ENCODE results near the gene SUN2. TPM values are rescaled to one million over a fixed set of nuclear protein-coding genes. Genes with fewer than 3 reads are reported as not detected.

SUN2 gene
- polyA plus RNA-seq, 3 donors: 50.4 to 72.6 (median 66.3) TPM

DNA sequence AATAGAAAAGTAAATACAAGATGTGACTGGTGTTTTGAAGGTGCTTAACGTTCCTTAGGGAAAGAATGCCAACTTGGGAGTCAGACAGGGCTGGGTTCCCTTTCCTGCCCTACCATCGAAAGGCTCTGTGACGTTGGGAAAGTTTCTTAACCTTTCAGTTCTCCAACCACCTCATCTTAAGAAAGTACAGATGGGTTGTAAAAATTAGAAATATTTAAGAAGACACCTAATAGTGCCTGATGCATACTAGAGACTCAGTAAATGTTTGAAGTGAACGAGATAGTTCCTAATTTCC lies 49.0 kb downstream of the SUN2 start:
- no peak for DNase-seq (ENCODE audit: extremely low read depth in 1 of 11, low read depth in 9 of 11, low spot score in 4 of 11)

DNA sequence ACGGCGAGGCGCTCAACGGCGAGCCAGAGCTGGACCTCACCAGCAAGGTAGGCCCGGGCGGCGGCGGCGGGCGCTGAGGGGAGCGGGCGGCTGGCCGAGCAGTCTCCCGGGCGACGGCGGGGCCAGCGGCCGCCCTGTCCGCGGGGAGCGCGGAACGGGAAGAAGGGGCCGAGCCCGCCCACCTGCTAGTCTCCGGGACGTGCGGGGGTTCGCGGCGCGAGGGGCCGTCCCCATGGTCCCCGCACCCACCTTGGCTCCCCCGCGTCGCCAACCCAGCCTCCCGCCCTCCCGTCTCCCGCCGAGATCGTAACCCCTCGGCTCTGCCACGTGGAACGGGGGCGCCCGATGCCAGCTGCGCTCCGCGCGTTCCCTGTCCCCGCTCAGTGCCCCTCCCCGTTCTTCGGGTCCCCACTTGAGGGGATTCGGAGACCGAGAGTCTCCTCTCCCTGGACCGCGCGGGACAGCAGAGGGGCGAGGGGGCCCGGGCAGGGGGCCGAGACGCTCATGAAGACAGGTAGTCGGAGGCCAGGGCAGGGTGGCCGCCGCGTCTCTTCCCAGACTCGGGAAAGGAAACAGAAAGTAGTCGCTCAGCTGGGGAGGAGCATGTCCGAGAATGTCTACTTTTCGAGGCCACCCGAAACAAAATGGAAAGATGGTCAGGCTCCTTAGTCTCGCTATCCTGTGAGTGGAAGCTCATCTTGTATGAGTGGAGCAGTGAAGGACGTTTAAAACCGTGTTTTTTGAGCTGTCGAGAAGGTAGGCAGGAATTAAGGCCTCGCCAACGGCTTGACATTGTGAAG lies 49.5 kb downstream of the SUN2 start:
- DNase-seq (ENCODE audit: extremely low read depth in 1 of 11, low read depth in 9 of 11, low spot score in 4 of 11): peak in 3 of 11 donors; percentile 18 to 37 (median 28)

DNA sequence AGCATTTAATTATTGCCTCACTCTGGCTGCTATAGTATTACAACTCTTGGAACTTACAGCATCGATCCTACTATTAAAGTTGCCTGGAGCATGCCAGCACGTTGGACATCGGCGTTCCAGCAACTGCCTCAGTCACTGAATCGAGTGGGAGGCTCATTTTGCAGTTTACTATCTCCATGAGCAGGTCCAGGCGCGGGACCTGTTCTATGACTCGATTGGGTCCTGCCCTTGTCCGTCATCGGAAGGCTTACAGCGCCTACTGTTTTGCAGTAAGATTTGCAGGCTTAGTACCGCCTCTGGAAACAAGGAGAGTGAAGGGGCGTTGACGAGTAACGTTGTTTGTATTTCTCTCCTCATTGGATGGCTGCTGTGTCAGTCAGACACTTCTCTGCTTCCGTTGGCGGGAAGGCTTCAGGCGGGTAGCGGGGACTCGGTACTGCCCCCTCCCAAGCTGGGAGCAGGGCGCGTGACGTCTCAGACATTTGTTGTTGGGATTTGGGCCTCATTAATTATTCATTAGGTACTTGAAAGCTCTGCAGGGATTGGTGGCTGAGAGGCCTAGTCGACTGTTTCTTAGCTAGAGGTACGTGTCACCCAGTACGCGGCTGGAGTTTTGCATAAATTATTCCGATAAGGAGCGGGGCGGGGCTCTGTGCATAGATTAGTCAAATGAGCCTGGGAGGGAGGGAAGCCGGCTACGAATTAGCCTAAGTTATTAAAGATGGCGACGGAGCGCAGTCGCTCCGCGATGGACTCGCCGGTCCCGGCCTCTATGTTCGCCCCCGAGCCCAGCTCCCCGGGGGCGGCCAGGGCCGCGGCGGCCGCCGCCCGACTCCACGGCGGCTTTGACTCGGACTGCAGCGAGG lies 50.3 kb downstream of the SUN2 start, which contains the start of gene GTPBP1:
Gene GTPBP1 (plus strand): TSS at position 710 of the 866 bp plus-strand sequence. CDS start 12 bp downstream, at position 722.
- peak; percentile 99 to 100 (median 100) for DNase-seq (ENCODE audit: extremely low read depth in 1 of 11, low read depth in 9 of 11, low spot score in 4 of 11)

DNA sequence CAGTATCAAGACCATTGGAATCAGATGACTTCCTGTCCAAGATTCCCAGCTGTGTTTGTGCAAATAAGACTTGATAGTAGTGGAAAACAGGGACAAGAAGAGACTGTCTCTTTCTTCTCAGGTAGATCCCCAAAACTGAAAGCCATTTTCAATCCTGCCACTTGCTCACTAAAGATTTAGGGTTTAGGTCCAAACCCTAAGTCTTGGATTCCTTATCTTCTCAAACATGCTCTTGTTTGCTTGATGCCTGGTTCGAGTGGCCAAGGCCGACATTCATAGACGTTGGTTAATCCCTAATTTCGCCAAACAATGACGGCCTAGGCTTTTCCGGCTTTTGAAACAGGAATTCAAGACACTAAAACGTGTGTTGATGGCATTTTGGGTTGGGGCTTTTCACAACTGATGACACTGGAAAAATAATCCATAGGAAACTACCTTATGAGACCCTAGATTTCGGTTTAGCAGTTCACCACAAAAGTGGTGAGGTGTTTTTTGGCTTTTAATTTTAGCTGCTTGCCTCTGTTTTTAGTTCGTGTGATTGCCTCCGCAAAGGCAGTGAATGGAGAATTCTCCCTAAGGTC lies 51.1 kb downstream of the SUN2 start:
- DNase-seq (ENCODE audit: extremely low read depth in 1 of 11, low read depth in 9 of 11, low spot score in 4 of 11): no peak

DNA sequence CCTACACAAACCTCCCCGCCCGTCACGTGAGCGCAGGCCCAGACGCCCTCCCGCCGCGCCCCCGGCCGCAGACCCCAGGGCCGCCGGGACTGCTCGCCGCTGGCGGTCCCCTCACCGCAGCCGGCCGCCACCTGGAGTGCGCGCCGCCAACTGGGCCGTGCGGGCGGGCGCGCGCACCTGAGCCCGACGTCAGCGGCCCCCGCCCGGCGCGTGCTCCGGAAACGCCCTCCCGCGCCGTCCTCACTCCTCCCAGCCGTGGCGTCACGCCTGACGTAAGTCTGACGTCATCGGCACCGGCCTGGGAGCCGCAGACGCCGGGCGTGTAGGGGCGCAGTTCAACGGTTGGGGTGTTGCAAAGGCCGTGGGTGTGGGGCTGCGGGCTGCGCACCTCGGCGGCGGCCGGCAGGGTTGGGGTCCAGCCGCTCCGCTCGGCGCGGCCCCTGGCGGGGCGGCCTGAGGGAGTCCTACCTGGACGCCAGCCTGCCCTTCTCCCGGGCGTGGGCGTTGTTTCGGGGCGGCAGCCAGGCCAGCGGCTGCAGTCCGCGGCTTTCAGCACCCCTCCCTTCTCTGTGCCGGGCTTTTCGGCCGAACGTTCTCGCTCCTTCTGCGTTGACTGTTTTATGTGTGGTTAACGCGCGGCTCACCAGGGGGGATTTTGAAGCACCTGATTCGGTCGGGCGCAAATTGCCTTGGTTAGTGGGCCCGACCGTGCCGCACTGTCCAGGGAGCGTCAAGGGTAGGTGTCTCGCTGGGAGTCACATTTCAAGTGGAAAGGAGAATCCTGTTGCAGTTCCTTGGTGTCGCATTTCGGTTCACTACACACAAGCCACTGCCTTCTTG lies 54.8 kb downstream of the SUN2 start, which contains the start of gene JOSD1:
Gene JOSD1 (minus strand): TSS at position 155 of the 840 bp plus-strand sequence. CDS start 956 bp downstream, outside the sequence.
- DNase-seq (ENCODE audit: extremely low read depth in 1 of 11, low read depth in 9 of 11, low spot score in 4 of 11): peak in 10 of 11 donors; percentile 86 to 95 (median 91)

DNA sequence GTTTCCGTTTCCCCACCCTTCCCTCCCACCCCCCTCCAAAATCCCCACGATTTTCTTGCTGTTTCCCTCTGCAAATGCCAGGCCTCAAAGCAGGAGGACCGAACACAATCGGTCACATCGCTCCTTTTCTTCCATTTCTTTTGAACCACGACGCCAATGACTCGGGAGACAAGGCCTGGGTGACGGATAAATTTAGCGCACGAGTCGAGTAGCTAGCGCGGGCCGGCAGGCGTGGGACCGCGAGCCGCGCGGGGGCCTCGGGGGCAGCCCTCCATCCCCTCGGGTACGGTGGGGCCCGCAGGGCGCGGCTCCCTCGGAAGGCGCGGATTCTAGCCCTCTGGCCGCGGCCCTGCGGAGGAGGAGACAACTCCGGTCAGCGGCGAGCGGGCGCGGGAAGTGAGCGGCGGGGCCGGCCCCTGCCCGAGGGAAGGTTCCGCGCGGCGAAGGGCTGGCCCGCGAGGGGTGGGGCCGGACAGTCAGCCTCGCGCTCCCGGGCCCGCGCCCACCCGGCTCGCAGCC lies 55.5 kb downstream of the SUN2 start:
- peak in 1 of 11 donors; percentile 52 for DNase-seq (ENCODE audit: extremely low read depth in 1 of 11, low read depth in 9 of 11, low spot score in 4 of 11)

DNA sequence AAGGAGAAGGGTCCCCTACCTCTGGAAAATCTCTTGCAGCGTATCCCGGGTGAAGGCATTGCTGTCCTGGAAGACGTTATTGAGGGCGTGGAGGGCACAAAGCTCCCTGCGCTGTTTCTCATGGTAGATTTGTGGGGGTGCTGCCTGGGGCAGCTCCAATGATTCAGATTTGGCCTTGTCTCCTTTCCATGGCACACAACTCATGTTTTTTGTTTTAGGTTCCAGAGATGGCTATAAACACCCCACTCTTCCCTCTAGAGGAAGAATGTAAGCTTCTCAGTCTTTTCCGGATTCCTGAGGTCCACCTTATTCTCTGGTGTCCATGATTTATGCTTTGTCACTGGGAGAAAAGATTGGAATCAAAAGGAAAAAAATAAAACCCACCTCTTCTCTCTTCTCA lies 56.0 kb downstream of the SUN2 start:
- no peak for DNase-seq (ENCODE audit: extremely low read depth in 1 of 11, low read depth in 9 of 11, low spot score in 4 of 11)

DNA sequence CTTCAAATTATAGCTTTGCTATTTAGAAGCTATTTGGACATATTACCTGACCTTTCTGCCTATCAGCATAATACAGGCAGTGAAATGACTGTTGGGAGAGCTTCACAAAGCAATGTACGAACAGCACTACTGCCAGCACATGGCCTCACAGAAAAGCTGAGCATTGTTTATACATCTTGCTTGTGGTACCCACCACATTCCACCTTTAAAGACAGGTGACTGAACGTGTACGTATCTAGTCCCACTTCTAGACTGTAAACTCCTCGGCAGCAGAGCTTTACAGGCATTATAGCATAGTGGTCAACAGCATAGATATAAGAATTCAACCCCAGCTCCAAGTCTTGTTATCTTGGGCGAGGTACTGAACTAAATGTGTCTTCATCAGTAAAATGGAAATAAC lies 56.7 kb downstream of the SUN2 start:
- DNase-seq (ENCODE audit: extremely low read depth in 1 of 11, low read depth in 9 of 11, low spot score in 4 of 11): no peak

DNA sequence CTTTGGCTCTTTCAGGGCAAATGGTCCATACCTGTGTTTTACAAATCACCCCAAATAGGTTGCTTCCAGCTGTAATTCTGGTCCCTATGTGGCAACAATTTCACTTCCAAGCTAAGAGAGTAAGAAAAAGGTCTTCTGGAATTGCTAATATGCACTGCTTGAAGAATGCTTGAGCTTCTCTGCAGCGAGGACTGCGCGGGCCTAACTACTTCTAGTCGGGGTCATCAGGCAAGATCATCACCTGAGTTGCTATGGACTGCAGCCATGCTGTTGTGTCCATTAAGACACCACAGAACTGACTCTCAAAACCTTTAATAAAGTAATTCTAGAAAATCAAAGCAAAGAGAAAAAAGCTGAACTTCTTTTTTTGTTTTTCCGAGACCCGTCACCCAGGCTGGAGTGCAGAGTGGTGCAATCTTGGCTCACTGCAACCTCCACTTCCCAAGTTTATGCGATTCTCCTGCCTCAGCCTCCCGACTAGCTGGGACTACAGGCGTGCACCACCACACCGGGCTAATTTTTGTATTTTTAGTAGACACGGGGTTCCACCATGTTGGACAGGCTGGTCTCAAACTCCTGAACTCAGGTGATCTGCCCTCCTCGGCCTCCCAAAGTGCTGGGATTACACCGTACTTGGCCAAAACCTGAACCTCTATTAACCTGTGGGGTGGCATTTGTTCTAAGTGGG lies 57.2 kb downstream of the SUN2 start:
- DNase-seq (ENCODE audit: extremely low read depth in 1 of 11, low read depth in 9 of 11, low spot score in 4 of 11): no peak

DNA sequence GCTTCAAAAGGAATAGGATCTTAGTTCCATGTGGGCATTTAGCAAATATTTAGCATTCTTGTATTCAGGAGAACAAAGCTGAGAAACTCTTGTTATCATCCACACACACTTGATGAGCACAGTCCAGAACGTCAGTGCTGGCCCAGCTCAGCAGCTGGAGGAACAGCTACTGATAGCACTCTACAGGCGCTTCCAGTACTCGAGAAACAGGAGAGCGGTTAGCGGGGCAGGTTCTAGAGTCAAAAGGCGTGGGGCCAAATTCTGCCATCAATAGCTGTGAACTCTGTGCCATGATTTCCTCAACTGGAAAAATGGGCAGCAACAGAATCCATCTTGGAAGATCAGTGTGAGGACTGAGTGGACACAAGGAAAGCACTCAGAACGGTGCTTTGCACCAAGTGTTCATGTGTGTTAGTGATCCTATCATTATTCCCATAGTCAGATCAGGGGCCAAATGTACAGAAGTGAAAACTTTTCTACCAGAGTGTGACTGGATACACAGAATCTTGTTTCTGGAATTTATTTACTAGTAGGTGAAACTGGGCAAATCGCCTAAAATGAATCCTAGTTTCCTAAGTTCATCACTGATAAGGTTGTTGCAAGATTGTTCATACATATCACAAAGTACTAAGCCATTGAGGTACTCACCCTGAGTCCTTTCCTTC lies 58.2 kb downstream of the SUN2 start:
- DNase-seq (ENCODE audit: extremely low read depth in 1 of 11, low read depth in 9 of 11, low spot score in 4 of 11): no peak

DNA sequence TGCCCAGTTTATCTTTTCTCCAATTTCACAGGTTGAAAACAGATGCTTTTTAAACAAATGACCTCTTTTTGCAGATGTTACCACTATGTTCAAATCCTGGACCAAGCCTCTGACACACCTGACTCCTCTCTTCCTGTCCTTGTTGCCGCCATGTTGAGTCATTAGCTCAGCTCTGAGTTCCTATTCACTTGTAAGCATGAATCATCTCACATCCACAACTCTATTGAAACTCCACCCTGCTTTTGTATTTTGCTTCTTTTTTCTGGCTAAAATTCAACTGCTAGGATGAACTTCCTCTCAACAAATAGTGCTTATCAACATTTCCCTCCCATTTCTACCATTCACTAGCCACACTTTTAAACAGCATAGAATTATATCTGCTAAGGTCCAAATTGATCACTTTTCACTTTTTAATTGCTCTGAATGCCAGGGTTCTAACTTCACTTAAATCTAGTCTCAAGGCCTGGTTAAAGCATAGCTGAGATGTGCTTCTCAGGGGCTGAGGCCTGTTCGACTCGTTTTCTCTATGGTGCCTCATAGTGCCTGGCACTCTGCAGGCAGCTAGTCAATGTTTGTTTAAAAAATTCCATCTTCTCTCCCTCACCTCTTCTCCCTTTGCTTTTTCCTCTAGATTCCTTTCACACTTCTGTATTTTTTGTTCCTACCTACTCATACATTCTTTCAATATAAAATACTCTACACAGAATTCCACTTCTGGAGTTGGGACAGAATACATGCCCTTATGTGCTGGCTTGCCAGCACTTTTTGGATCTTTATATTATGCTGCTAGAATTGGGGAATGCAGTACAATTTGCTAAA lies 59.0 kb downstream of the SUN2 start:
- no peak for DNase-seq (ENCODE audit: extremely low read depth in 1 of 11, low read depth in 9 of 11, low spot score in 4 of 11)

DNA sequence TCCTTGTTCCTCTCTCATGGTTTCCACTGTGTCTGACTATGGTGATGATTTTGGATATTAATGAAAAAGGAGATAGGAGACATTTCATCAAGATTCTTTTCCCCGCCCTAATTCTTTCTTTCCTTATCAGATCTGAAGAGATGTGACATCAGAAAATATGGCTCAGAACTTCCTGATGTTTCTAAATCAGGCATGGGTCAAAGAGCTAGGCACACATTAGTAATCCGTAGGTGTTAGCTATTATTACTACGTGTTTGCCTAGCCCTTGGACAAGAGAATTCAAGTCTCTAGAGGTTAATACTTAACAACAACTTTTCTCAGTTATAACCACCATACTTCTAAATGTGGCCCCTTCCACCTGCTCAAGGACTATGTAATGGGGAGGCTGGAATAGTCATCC lies 60.9 kb downstream of the SUN2 start:
- DNase-seq (ENCODE audit: extremely low read depth in 1 of 11, low read depth in 9 of 11, low spot score in 4 of 11): no peak

DNA sequence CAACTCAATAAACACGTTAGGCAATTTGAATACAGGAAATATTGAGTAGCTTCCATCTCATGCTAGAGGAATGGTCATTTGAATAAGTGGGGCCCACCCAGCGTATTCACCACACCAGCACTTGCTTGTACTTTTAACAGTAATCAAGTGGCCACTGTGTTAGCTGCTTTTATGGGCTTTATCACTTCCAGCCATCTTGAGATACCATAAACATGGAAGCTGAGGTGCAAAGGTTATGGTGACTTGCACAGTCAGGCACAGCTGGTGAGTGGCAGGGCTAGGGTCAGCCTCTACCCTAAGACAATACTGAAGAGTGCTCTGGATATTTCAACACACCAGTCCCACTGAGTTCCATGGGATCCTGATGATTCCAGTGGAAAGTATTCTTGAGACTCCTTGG lies 61.7 kb downstream of the SUN2 start:
- no peak for DNase-seq (ENCODE audit: extremely low read depth in 1 of 11, low read depth in 9 of 11, low spot score in 4 of 11)

DNA sequence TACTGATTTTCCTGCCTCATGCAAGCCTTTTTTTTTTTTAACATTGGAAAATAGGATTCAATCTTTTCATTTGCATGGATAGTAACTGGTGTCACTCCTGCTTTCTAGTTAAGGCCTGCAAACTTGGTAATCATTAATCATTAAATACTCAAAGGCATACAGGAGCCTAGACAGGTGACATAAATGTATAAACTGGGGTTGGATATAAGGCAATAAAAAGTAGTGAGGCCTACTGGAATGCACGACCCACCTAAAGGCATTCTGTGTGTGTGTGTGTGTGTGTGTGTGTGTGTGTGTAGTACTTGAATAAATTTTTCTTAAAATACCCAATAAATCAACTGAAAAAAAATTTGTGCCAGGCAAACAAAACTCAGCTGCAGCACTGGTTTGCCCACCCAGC lies 66.1 kb downstream of the SUN2 start:
- DNase-seq (ENCODE audit: extremely low read depth in 1 of 11, low read depth in 9 of 11, low spot score in 4 of 11): no peak

DNA sequence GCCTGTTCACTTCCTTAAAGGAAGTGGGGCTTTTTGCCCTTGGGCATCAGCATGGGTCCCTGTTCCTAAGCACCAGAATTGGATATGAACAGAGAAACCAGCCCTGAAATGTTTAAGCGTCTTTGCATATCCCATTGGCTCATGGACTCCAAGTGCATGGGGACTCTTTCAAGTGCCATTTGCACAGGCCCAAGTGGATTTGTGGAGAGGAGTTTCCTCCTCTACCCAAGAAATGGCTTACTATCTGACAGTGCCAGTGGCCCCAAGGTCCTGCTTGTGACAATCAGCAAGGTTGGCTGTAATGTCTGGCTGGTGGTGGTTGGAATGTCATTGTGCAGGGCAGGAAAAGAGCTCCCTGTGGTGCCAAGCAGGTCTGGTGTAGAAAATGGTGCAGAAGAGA lies 70.0 kb downstream of the SUN2 start:
- DNase-seq (ENCODE audit: extremely low read depth in 1 of 11, low read depth in 9 of 11, low spot score in 4 of 11): no peak

DNA sequence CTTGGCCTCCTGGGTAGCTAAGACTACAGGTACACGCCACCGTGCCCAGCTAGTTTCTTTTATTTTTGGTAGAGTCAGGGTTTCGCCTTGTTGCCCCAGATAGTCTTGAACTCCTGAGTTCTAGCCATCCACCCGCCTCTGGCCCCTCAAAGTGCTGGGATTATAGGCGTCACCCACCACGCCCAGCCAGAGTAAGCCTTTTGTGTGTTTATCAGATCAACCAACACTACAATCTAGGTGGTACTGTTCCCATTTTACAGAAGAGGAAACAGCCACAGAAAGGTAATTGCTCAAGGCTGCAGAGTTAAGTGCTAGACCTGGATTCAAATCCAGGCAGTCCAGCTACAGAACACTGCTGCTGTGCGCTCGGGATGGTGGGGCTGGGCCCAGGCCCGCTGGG lies 70.9 kb downstream of the SUN2 start:
- no peak for DNase-seq (ENCODE audit: extremely low read depth in 1 of 11, low read depth in 9 of 11, low spot score in 4 of 11)

Data from renal cortex interstitium (tissue), 11 donors.